PC-3 (cell line): ENCODE data around the gene DNAJB4. TPM values are rescaled to one million over a fixed set of nuclear protein-coding genes. Genes with fewer than 3 reads are reported as not detected.

Source experiments
- ATAC-seq: fragments of 200-7000 bp; cut with Tn5 transposase; 2 replicates; pipeline ENCODE4 v1.9.1; 2020; ENCODE audit warnings: mild to moderate bottlenecking, moderate library complexity
- BruUV-seq: library from RNA; stranded (reverse); fragments of 400-500 nt; replicated peaks from 2 replicates; lab custom pipeline; 2021; lab: Mats Ljungman, UMichigan
- CTCF ChIA-PET: fragments of 300-600 bp; sonication (Branson Sonifier 250); formaldehyde crosslinking; loops from one replicate; lab custom pipeline; 2022; ENCODE audit warnings: antibody characterized with exemption; lab: Charles Lee
- POLR2A ChIA-PET: fragments of 300-600 bp; sonication (Branson Sonifier 250); formaldehyde crosslinking; loops from one replicate; lab custom pipeline; 2022; ENCODE audit warnings: antibody characterized with exemption; ENCODE audit not compliant: unreplicated experiment; lab: Charles Lee
- DNase-seq: peaks from one replicate; pipeline ENCODE4 v3.0.0-alpha.2; 2015
- H2AFZ ChIP-seq: fragments of 300-600 bp; sonication (generic); 2 replicates; pipeline ENCODE4 v1.6.0; 2016; ENCODE audit warnings: antibody characterized with exemption, low read length
- H3F3A ChIP-seq: fragments of 300-600 bp; sonication (generic); one replicate; pipeline ENCODE4 v1.6.0; 2017; ENCODE audit warnings: antibody characterized with exemption, low read length, control low read depth, mild to moderate bottlenecking; ENCODE audit not compliant: unreplicated experiment
- H3K27ac ChIP-seq: fragments of 300-600 bp; sonication (generic); 2 replicates; pipeline ENCODE4 v1.5.1; 2016; ENCODE audit warnings: mild to moderate bottlenecking, low read length
- H3K27me3 ChIP-seq: fragments of 300-600 bp; sonication (generic); 2 replicates; pipeline ENCODE4 v1.6.1; 2016; ENCODE audit warnings: low read length, mixed read lengths
- H3K36me3 ChIP-seq: fragments of 300-600 bp; sonication (generic); 2 replicates; pipeline ENCODE4 v1.6.1; 2016; ENCODE audit warnings: low read depth, mixed run types, low read length, mixed read lengths
- H3K4me1 ChIP-seq: fragments of 300-600 bp; sonication (generic); 2 replicates; pipeline ENCODE4 v1.5.1; 2016; ENCODE audit warnings: low read length; ENCODE audit not compliant: insufficient read depth
- H3K4me2 ChIP-seq: fragments of 300-600 bp; sonication (generic); 2 replicates; pipeline ENCODE4 v1.6.0; 2016; ENCODE audit warnings: low read length
- H3K4me3 ChIP-seq: fragments of 300-600 bp; sonication (generic); 2 replicates; pipeline ENCODE4 v1.5.1; 2016; ENCODE audit warnings: mild to moderate bottlenecking, low read length, mixed read lengths
- H3K79me2 ChIP-seq: fragments of 300-600 bp; sonication (generic); 2 replicates; pipeline ENCODE4 v1.6.1; 2017; ENCODE audit warnings: low read length, mixed read lengths
- H3K9ac ChIP-seq: fragments of 300-600 bp; sonication (generic); 2 replicates; pipeline ENCODE4 v1.6.0; 2016; ENCODE audit warnings: mild to moderate bottlenecking, low read length
- H3K9me2 ChIP-seq: fragments of 300-600 bp; sonication (generic); replicated peaks from 2 replicates; pipeline ENCODE4 v1.6.1; 2016; ENCODE audit warnings: mixed run types, low read length, mixed read lengths
- H3K9me3 ChIP-seq: fragments of 300-600 bp; sonication (generic); 2 replicates; pipeline ENCODE4 v1.6.1; 2016; ENCODE audit warnings: low read length, mixed read lengths
- H4K20me1 ChIP-seq: fragments of 300-600 bp; sonication (generic); 2 replicates; pipeline ENCODE4 v1.6.1; 2016; ENCODE audit warnings: low read length, mixed read lengths
- CTCF ChIP-seq: fragments of 300-600 bp; sonication (generic); conservative IDR thresholded peaks from 2 replicates; pipeline ENCODE4 v1.5.1; 2017; ENCODE audit warnings: antibody characterized with exemption, low read depth, mild to moderate bottlenecking, low read length
- EZH2 ChIP-seq: fragments of 300-600 bp; sonication (generic); IDR thresholded peaks from one replicate; pipeline ENCODE4 v1.6.1; 2017; ENCODE audit warnings: antibody characterized with exemption, mild to moderate bottlenecking, low read length; ENCODE audit not compliant: unreplicated experiment
- EZH2phosphoT487 ChIP-seq: fragments of 300-600 bp; sonication (generic); IDR thresholded peaks from 2 replicates; pipeline ENCODE4 v1.6.1; 2018; ENCODE audit warnings: mild to moderate bottlenecking, antibody characterized with exemption, low read length, borderline replicate concordance
- intact Hi-C: fragments of 100-400 bp; cut with micrococcal nuclease; formaldehyde crosslinking; loops from 2 replicates; pipeline ENCODE4 v1.9.0; 2023
- total RNA-seq: library from RNA; depleted of rRNA; stranded (reverse); fragments of >200 nt; gene quantifications from 2 replicates; pipeline ENCODE4 v1.2.3, GENCODE V29; 2014

The DNAJB4 gene
- total RNA-seq, 1 experiment from 2014 or later = 4.5 TPM

DNA sequence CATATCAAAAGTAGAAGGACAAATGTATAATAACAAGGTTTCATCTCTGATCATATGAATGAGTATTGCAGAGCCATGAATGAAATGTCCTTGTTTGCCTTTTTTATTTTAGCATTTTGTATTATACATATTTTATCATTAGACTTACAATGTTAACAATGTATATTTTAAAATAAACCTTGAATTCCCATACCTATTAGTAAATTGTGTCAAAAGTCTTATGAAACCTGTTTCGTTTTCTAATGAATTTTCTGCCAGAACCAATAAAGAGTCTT lies 646 bp downstream of the DNAJB4 start:
- no TSS peak for BruUV-seq
- CTCF ChIA-PET = interaction anchor here (2.2 kb wide), 1 partner anchor 109 kb away, joined by 22 read pairs; no protein-coding TSS in a partner anchor
- Histone ChIP-seq H3K9me2 (no peaks in the 10 kb centered on the region), H3K9ac (peak overlapping the region; percentile 84), H3K4me3 (peak overlapping the region; percentile 84), H4K20me1 (no peaks in the 10 kb centered on the region), H3K4me1 (peaks cover 31% of the 10 kb centered on the region), H3F3A (no peaks in the 10 kb centered on the region), H3K9me3 (no peaks in the 10 kb centered on the region), H3K27ac (peak overlapping the region; percentile 92), H3K36me3 (no peaks in the 10 kb centered on the region), H3K4me2 (peak overlapping the region; percentile 91), H3K27me3 (no peaks in the 10 kb centered on the region), H2AFZ (peak overlapping the region; percentile 75), H3K79me2 (peaks cover 47% of the 10 kb centered on the region)
- TF ChIP-seq EZH2phosphoT487 (no peak), EZH2 (no peak), CTCF (no peak)
- no peak for ATAC-seq
- intact Hi-C loops = loop anchor here (2.0 kb wide), 3 partner anchors 27 to 65 kb away; partner anchors contain the start of gene FUBP1
- POLR2A ChIA-PET = interaction anchor here (0.6 to 2.0 kb wide), 4 partner anchors 27 to 627 kb away, joined by 4 to 24 read pairs (median 8); partner anchors contain the start of gene FUBP1
- no peak for DNase-seq

DNA sequence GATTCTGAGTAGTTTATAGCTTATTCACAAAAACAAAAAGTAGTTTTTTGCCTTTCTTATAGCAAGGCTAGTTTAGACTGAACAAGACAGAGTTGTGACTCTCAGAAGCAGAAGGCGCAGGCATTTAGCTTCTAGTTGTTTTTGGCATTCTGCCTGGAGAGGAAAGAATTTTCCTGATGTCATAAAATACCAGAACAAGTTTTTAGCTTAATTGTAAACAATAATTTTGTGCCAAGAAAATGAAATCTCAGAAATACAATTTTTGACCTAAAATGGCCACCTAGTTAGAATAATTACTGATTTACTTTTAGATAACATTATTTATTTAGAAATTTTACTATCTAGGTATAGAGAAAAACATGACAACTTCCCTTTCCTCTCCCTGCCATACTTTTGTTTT lies 1.0 kb downstream of the DNAJB4 start:
- ATAC-seq (no peak), DNase-seq (peak; percentile 84)
- intact Hi-C loops = loop anchor here (2.0 kb wide), 3 partner anchors 27 to 65 kb away; partner anchors contain the start of gene FUBP1

More for the DNA sequence above, 1.0 kb downstream of the DNAJB4 start:
- Histone ChIP-seq H3K36me3 (no peaks in the 10 kb centered on the region), H3K4me3 (peak overlapping the region; percentile 84), H3K4me2 (peak overlapping the region; percentile 91), H3F3A (no peaks in the 10 kb centered on the region), H3K9me3 (no peaks in the 10 kb centered on the region), H2AFZ (peak overlapping the region; percentile 31; the same call in 1 of the 2 replicates), H3K9ac (peak overlapping the region; percentile 84), H3K79me2 (peaks cover 47% of the 10 kb centered on the region), H3K27me3 (no peaks in the 10 kb centered on the region), H3K4me1 (peaks cover 29% of the 10 kb centered on the region), H4K20me1 (no peaks in the 10 kb centered on the region), H3K9me2 (no peaks in the 10 kb centered on the region), H3K27ac (peak overlapping the region; percentile 92)
- ChIA-PET CTCF (interaction anchor here (2.2 kb wide), 1 partner anchor 109 kb away, joined by 22 read pairs; no protein-coding TSS in a partner anchor), POLR2A (interaction anchor here (0.6 to 2.0 kb wide), 3 partner anchors 27 to 627 kb away, joined by 4 to 24 read pairs (median 7); partner anchors contain the start of gene FUBP1)
- TF ChIP-seq EZH2phosphoT487 = no peak
- no peak for TF ChIP-seq EZH2
- no peak for TF ChIP-seq CTCF
- BruUV-seq = no TSS peak
